Thyroid gland (tissue), 4 donors: ENCODE measurements around the gene PCBP3.

ENCODE experiments used
- POLR2A ChIP-seq, 2 donors: fragments of 450-650 bp; IDR thresholded peaks; one replicate each; pipeline ENCODE4 v1.6.1; 2017; ENCODE audit warnings: antibody characterized with exemption in 2 of 2, mild to moderate bottlenecking in 2 of 2, moderate library complexity in 1 of 2
- TF ChIP-seq, protein P1 (sequence below), 6 experiments: fragments of 200-600 bp in 3 of 6; fragments of 450-650 bp in 3 of 6; sonication (generic) in 3 of 6; IDR thresholded peaks; one replicate each; pipeline ENCODE4 v1.5.1; 2016 to 2019; ENCODE audit warnings: antibody characterized with exemption in 6 of 6, mild to moderate bottlenecking in 2 of 6, inconsistent platforms in 1 of 6, moderate library complexity in 1 of 6

DNA sequence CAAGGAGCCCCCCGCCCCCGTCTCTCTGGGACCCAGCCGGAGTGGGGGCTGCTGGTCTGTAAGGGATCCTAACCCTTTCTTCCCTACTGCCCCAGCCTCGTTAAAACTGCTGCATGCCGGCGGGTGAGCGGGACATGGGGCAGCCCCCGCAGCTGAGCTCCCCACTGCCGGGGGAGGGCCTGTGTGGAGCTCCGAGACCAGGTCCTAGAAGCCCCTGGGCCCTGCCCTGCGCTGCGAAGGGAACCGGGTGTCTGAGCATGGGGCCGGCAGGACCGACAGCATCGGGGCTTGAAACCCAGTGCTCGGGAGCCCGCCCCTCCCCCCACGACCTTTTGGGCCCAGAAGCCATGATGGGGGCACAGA lies 328.8 kb downstream of the PCBP3 start:
- TF ChIP-seq, protein P1, sequence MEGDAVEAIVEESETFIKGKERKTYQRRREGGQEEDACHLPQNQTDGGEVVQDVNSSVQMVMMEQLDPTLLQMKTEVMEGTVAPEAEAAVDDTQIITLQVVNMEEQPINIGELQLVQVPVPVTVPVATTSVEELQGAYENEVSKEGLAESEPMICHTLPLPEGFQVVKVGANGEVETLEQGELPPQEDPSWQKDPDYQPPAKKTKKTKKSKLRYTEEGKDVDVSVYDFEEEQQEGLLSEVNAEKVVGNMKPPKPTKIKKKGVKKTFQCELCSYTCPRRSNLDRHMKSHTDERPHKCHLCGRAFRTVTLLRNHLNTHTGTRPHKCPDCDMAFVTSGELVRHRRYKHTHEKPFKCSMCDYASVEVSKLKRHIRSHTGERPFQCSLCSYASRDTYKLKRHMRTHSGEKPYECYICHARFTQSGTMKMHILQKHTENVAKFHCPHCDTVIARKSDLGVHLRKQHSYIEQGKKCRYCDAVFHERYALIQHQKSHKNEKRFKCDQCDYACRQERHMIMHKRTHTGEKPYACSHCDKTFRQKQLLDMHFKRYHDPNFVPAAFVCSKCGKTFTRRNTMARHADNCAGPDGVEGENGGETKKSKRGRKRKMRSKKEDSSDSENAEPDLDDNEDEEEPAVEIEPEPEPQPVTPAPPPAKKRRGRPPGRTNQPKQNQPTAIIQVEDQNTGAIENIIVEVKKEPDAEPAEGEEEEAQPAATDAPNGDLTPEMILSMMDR (IDR thresholded peaks at IDR 0.05): no peak
- no peak for TF ChIP-seq POLR2A (IDR thresholded peaks at IDR 0.05)
